SK-N-SH (cell line): ENCODE results near the gene ROBO4. TPM values are rescaled to one million over a fixed set of nuclear protein-coding genes. Genes with fewer than 3 reads are reported as not detected.

Source experiments
- CTCF ChIA-PET: fragments of 300-600, 350-600 bp; formaldehyde crosslinking; extraction: SDS; loops from one replicate; lab custom pipeline; 2021; lab: Yijun Ruan, JAX
- POLR2A ChIA-PET: fragments of 350-600 bp; sonication (Branson Sonifier 250); formaldehyde crosslinking; extraction: SDS; loops from one replicate; lab custom pipeline; 2020; ENCODE audit warnings: antibody characterized with exemption, inconsistent platforms; lab: Yijun Ruan, JAX
- DNase-seq: peaks from one replicate; pipeline ENCODE4 v3.0.0; 2012
- H2AFZ ChIP-seq: fragments of 200-600 bp; sonication (generic); 2 replicates; pipeline ENCODE4 v1.8.1; 2016; ENCODE audit warnings: antibody characterized with exemption, mild to moderate bottlenecking, low read depth
- H3F3A ChIP-seq: fragments of 200-600 bp; sonication (generic); replicated peaks from 2 replicates; pipeline ENCODE3; 2016; ENCODE audit warnings: antibody characterized with exemption, mild to moderate bottlenecking; ENCODE audit not compliant: insufficient read depth
- H3K27ac ChIP-seq, 2 experiments: fragments of 200-500 bp in 1 of 2; fragments of 200-600 bp in 1 of 2; sonication (Bioruptor generic) in 1 of 2; sonication (generic), shearing (Covaris generic) in 1 of 2; 2 replicates each; pipeline versions ENCODE4 v1.5.1 to v1.6.1; 2014 to 2016; ENCODE audit warnings: low read depth in 2 of 2, inconsistent platforms in 1 of 2, low read length in 1 of 2, mild to moderate bottlenecking in 1 of 2, mixed read lengths in 1 of 2
- H3K27me3 ChIP-seq: fragments of 200-600 bp; sonication (generic), shearing (Covaris generic); 2 replicates; pipeline ENCODE4 v1.6.1; 2016; ENCODE audit warnings: mixed run types; ENCODE audit not compliant: insufficient read depth
- H3K36me3 ChIP-seq, 2 experiments: fragments of 200-500 bp in 1 of 2; fragments of 200-600 bp in 1 of 2; sonication (Bioruptor generic) in 1 of 2; sonication (generic) in 1 of 2; replicated peaks in 1 of 2; 2 replicates each; pipeline versions ENCODE3 to v1.5.1; 2014 to 2016; ENCODE audit warnings: low read length in 1 of 2, mild to moderate bottlenecking in 1 of 2; ENCODE audit not compliant: insufficient read depth in 2 of 2, control insufficient read depth in 1 of 2
- H3K4me1 ChIP-seq, 2 experiments: fragments of 200-500 bp in 1 of 2; fragments of 200-600 bp in 1 of 2; sonication (Bioruptor generic) in 1 of 2; sonication (generic), shearing (Covaris generic) in 1 of 2; 2 replicates each; pipeline versions ENCODE4 v1.5.1 to v1.6.1; 2014 to 2016; ENCODE audit warnings: low read depth in 1 of 2, low read length in 1 of 2, mixed run types in 1 of 2; ENCODE audit not compliant: insufficient read depth in 2 of 2, control insufficient read depth in 1 of 2
- H3K4me2 ChIP-seq: fragments of 200-600 bp; sonication (generic), shearing (Covaris generic); 2 replicates; pipeline ENCODE4 v1.6.1; 2017; ENCODE audit warnings: mixed run types
- H3K4me3 ChIP-seq, 2 experiments: fragments of 200-500 bp in 1 of 2; fragments of 200-600 bp in 1 of 2; sonication (Bioruptor generic) in 1 of 2; sonication (generic), shearing (Covaris generic) in 1 of 2; 2 replicates each; pipeline versions ENCODE4 v1.5.1 to v1.8.1; 2014 to 2016; ENCODE audit warnings: low read depth in 2 of 2, inconsistent platforms in 1 of 2, low read length in 1 of 2, mild to moderate bottlenecking in 1 of 2, mixed read lengths in 1 of 2, moderate library complexity in 1 of 2
- H3K79me2 ChIP-seq: fragments of 200-600 bp; sonication (generic); 2 replicates; pipeline ENCODE4 v1.8.1; 2017; ENCODE audit warnings: mild to moderate bottlenecking; ENCODE audit not compliant: insufficient read depth
- H3K9ac ChIP-seq: fragments of 200-600 bp; sonication (generic); 2 replicates; pipeline ENCODE4 v1.6.1; 2017; ENCODE audit warnings: mixed run types
- H3K9me2 ChIP-seq: fragments of 200-600 bp; sonication (generic); 2 replicates; pipeline ENCODE4 v1.6.1; 2017; ENCODE audit warnings: mixed run types
- H3K9me3 ChIP-seq: fragments of 200-600 bp; sonication (generic); 2 replicates; pipeline ENCODE4 v1.6.1; 2017; ENCODE audit warnings: mixed run types, mild to moderate bottlenecking, moderate library complexity
- H4K20me1 ChIP-seq: fragments of 200-600 bp; sonication (generic); 2 replicates; pipeline ENCODE4 v1.6.1; 2017; ENCODE audit warnings: mild to moderate bottlenecking, mixed run types; ENCODE audit not compliant: insufficient read depth
- CHD2 ChIP-seq: fragments of 150-350 bp; IDR thresholded peaks from 2 replicates; pipeline ENCODE4 v1.6.1; 2018; ENCODE audit warnings: low read length; ENCODE audit not compliant: partially characterized antibody
- ELF1 ChIP-seq: IDR thresholded peaks from 2 replicates; pipeline ENCODE4 v1.4.0; 2012
- FOSL2 ChIP-seq: IDR thresholded peaks from 2 replicates; pipeline ENCODE4 v1.4.0; 2012; ENCODE audit warnings: low read depth, mild to moderate bottlenecking, moderate library complexity, borderline replicate concordance
- FOXM1 ChIP-seq: IDR thresholded peaks from 2 replicates; pipeline ENCODE4 v1.4.0; 2012; ENCODE audit warnings: low read depth, mild to moderate bottlenecking
- GABPA ChIP-seq: IDR thresholded peaks from 2 replicates; pipeline ENCODE4 v1.4.0; 2012; ENCODE audit warnings: low read depth, mild to moderate bottlenecking
- JUND ChIP-seq: IDR thresholded peaks from 2 replicates; pipeline ENCODE4 v1.4.0; 2012
- MEF2A ChIP-seq: IDR thresholded peaks from 2 replicates; pipeline ENCODE4 v1.4.0; 2012; ENCODE audit warnings: low read depth, borderline replicate concordance
- NFIC ChIP-seq: IDR thresholded peaks from 2 replicates; pipeline ENCODE4 v1.4.0; 2012; ENCODE audit warnings: borderline replicate concordance
- NRF1 ChIP-seq: IDR thresholded peaks from 2 replicates; pipeline ENCODE4 v1.6.1; 2012; ENCODE audit warnings: low read depth, mild to moderate bottlenecking, low read length
- RAD21 ChIP-seq: IDR thresholded peaks from 2 replicates; pipeline ENCODE4 v1.6.1; 2012; ENCODE audit warnings: mild to moderate bottlenecking, low read length
- RFX5 ChIP-seq: IDR thresholded peaks from 2 replicates; pipeline ENCODE4 v1.6.1; 2012; ENCODE audit warnings: mild to moderate bottlenecking, improper control_type of control experiment, low read length
- RXRA ChIP-seq: IDR thresholded peaks from 2 replicates; pipeline ENCODE4 v1.4.0; 2012; ENCODE audit warnings: low read depth, mild to moderate bottlenecking, borderline replicate concordance
- SMC3 ChIP-seq: IDR thresholded peaks from 2 replicates; pipeline ENCODE4 v1.6.1; 2012; ENCODE audit warnings: low read depth, low read length, improper control_type of control experiment
- TAF1 ChIP-seq: IDR thresholded peaks from 2 replicates; pipeline ENCODE4 v1.6.1; 2012; ENCODE audit warnings: low read depth, mild to moderate bottlenecking, low read length, moderate library complexity, borderline replicate concordance
- TCF12 ChIP-seq: IDR thresholded peaks from 2 replicates; pipeline ENCODE4 v1.4.0; 2012
- WGBS: methylation state at CpG from one replicate; pipeline ENCODE4 v1.1.6; 2017; ENCODE audit warnings: low lambda C conversion rate; 5-methylcytosine and 5-hydroxymethylcytosine counted together
- polyA plus RNA-seq, 3 experiments: library from polyadenylated mRNA; depleted of rRNA; stranded (reverse); fragments of >200 nt; gene quantifications; 2 replicates each; pipeline ENCODE4 v1.2.3, GENCODE V29; 2012
- TF ChIP-seq, protein P1 (sequence below): fragments of 150-350 bp; IDR thresholded peaks from 2 replicates; pipeline ENCODE4 v1.6.1; 2017; ENCODE audit warnings: antibody characterized with exemption, low read length, low read depth, borderline replicate concordance
- TF ChIP-seq, protein P2 (sequence below): IDR thresholded peaks from 2 replicates; pipeline ENCODE4 v1.6.1; 2012; ENCODE audit warnings: mild to moderate bottlenecking, low read depth, low read length, moderate library complexity
- TF ChIP-seq, protein P3 (sequence below): IDR thresholded peaks from 2 replicates; pipeline ENCODE4 v1.4.0; 2012; ENCODE audit warnings: low read depth
- TF ChIP-seq, protein P4 (sequence below): fragments of 200-600 bp; sonication (generic); IDR thresholded peaks from 2 replicates; pipeline ENCODE4 v1.6.1; 2017; ENCODE audit warnings: antibody characterized with exemption, mild to moderate bottlenecking, moderate library complexity
- TF ChIP-seq, protein P5 (sequence below): IDR thresholded peaks from 2 replicates; pipeline ENCODE4 v1.4.0; 2012; ENCODE audit warnings: low read depth, borderline replicate concordance
- TF ChIP-seq, protein P6 (sequence below): IDR thresholded peaks from 2 replicates; pipeline ENCODE4 v1.4.0; 2012; ENCODE audit warnings: low read depth, borderline replicate concordance

The ROBO4 gene
- polyA plus RNA-seq, 1 of the 3 experiments (the other 2 are of a cell fraction), result 0.95 TPM

DNA sequence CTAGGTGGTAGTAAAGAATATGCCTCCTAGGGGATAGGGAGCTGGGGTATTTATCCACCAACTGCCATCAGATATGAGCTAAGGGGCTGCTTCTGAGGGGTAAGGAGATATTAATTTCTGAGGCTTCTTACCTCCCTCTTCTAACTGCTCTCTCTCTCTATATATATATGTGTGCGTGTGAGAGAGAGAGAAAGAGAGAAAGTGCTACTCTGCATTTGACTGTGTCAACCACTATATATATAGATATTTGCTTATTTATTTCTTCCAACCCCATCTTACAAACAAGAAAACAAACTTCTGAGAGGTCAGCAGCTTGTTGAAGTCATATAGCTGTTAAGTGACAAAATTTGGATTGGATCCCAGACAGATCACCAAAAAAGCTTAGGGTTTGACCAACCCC, 44.0 kb upstream of the ROBO4 start (continued):
- TF ChIP-seq RFX5, result no peak

DNA sequence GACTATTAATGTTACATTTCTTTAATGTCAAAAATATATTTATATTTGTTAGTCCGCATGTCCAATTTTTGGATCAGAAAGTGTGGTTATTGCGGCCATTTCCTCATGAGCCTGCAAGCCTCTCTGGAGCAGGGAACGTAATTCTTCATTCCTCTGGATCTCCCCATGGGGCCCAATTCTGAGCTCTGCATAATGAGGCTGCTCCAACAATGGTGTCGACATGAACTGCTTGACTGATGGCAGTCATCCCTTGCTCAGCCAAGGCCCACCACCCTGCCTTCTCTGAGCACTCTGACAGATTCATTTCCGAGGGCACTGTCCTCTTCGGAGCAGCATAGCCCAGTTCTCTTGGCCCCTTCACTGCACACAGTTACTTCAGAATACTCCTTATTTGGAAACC, 41.3 kb upstream of the ROBO4 start:
- Histone ChIP-seq H3K27me3 (no peaks in the 10 kb centered on the region), H3K36me3 (no peaks in the 10 kb centered on the region), H4K20me1 (no peaks in the 10 kb centered on the region), H3K27ac (no peak overlapping the region), H3F3A (no peaks in the 10 kb centered on the region), H3K79me2 (no peaks in the 10 kb centered on the region), H3K9me2 (no peaks in the 10 kb centered on the region), H3K4me1 (no peaks in the 10 kb centered on the region), H3K4me3 (no peak overlapping the region), H3K9me3 (no peaks in the 10 kb centered on the region), H3K4me2 (no peak overlapping the region), H3K9ac (no peak overlapping the region), H2AFZ (no peak overlapping the region)
- TF ChIP-seq FOXM1, result no peak
- TF ChIP-seq, protein P1, sequence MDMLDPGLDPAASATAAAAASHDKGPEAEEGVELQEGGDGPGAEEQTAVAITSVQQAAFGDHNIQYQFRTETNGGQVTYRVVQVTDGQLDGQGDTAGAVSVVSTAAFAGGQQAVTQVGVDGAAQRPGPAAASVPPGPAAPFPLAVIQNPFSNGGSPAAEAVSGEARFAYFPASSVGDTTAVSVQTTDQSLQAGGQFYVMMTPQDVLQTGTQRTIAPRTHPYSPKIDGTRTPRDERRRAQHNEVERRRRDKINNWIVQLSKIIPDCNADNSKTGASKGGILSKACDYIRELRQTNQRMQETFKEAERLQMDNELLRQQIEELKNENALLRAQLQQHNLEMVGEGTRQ, result no peak
- no peak for TF ChIP-seq TAF1
- TF ChIP-seq, protein P2, sequence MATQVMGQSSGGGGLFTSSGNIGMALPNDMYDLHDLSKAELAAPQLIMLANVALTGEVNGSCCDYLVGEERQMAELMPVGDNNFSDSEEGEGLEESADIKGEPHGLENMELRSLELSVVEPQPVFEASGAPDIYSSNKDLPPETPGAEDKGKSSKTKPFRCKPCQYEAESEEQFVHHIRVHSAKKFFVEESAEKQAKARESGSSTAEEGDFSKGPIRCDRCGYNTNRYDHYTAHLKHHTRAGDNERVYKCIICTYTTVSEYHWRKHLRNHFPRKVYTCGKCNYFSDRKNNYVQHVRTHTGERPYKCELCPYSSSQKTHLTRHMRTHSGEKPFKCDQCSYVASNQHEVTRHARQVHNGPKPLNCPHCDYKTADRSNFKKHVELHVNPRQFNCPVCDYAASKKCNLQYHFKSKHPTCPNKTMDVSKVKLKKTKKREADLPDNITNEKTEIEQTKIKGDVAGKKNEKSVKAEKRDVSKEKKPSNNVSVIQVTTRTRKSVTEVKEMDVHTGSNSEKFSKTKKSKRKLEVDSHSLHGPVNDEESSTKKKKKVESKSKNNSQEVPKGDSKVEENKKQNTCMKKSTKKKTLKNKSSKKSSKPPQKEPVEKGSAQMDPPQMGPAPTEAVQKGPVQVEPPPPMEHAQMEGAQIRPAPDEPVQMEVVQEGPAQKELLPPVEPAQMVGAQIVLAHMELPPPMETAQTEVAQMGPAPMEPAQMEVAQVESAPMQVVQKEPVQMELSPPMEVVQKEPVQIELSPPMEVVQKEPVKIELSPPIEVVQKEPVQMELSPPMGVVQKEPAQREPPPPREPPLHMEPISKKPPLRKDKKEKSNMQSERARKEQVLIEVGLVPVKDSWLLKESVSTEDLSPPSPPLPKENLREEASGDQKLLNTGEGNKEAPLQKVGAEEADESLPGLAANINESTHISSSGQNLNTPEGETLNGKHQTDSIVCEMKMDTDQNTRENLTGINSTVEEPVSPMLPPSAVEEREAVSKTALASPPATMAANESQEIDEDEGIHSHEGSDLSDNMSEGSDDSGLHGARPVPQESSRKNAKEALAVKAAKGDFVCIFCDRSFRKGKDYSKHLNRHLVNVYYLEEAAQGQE, result no peak
- TF ChIP-seq FOSL2, result no peak
- TF ChIP-seq NRF1, result no peak
- TF ChIP-seq, protein P3, sequence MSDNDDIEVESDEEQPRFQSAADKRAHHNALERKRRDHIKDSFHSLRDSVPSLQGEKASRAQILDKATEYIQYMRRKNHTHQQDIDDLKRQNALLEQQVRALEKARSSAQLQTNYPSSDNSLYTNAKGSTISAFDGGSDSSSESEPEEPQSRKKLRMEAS, result no peak
- no peak for TF ChIP-seq CHD2
- TF ChIP-seq MEF2A, result no peak
- TF ChIP-seq NFIC, result no peak
- TF ChIP-seq, protein P4, sequence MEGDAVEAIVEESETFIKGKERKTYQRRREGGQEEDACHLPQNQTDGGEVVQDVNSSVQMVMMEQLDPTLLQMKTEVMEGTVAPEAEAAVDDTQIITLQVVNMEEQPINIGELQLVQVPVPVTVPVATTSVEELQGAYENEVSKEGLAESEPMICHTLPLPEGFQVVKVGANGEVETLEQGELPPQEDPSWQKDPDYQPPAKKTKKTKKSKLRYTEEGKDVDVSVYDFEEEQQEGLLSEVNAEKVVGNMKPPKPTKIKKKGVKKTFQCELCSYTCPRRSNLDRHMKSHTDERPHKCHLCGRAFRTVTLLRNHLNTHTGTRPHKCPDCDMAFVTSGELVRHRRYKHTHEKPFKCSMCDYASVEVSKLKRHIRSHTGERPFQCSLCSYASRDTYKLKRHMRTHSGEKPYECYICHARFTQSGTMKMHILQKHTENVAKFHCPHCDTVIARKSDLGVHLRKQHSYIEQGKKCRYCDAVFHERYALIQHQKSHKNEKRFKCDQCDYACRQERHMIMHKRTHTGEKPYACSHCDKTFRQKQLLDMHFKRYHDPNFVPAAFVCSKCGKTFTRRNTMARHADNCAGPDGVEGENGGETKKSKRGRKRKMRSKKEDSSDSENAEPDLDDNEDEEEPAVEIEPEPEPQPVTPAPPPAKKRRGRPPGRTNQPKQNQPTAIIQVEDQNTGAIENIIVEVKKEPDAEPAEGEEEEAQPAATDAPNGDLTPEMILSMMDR, result no peak
- TF ChIP-seq ELF1, result no peak
- no peak for TF ChIP-seq GABPA
- no peak for TF ChIP-seq RXRA
- TF ChIP-seq JUND, result no peak
- no peak for TF ChIP-seq TCF12
- no peak for TF ChIP-seq RAD21
- TF ChIP-seq, protein P5, sequence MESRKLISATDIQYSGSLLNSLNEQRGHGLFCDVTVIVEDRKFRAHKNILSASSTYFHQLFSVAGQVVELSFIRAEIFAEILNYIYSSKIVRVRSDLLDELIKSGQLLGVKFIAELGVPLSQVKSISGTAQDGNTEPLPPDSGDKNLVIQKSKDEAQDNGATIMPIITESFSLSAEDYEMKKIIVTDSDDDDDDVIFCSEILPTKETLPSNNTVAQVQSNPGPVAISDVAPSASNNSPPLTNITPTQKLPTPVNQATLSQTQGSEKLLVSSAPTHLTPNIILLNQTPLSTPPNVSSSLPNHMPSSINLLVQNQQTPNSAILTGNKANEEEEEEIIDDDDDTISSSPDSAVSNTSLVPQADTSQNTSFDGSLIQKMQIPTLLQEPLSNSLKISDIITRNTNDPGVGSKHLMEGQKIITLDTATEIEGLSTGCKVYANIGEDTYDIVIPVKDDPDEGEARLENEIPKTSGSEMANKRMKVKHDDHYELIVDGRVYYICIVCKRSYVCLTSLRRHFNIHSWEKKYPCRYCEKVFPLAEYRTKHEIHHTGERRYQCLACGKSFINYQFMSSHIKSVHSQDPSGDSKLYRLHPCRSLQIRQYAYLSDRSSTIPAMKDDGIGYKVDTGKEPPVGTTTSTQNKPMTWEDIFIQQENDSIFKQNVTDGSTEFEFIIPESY, result no peak
- no peak for TF ChIP-seq SMC3
- TF ChIP-seq, protein P6, sequence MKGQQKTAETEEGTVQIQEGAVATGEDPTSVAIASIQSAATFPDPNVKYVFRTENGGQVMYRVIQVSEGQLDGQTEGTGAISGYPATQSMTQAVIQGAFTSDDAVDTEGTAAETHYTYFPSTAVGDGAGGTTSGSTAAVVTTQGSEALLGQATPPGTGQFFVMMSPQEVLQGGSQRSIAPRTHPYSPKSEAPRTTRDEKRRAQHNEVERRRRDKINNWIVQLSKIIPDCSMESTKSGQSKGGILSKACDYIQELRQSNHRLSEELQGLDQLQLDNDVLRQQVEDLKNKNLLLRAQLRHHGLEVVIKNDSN, result no peak
- WGBS, result 80% methylated on average over 6 of the region's 6 CpGs
- CTCF ChIA-PET, result no interaction called here
- POLR2A ChIA-PET, result no interaction called here
- DNase-seq, result no peak
